GM21423 (cell line): ENCODE measurements around the gene PTPRD.

Experiments
- ATAC-seq: cut with Tn5 transposase; IDR thresholded peaks from one replicate; pipeline ENCODE4 v1.9.1; 2021; ENCODE audit warnings: mild to moderate bottlenecking, moderate library complexity; ENCODE audit not compliant: unreplicated experiment

Gene PTPRD

DNA sequence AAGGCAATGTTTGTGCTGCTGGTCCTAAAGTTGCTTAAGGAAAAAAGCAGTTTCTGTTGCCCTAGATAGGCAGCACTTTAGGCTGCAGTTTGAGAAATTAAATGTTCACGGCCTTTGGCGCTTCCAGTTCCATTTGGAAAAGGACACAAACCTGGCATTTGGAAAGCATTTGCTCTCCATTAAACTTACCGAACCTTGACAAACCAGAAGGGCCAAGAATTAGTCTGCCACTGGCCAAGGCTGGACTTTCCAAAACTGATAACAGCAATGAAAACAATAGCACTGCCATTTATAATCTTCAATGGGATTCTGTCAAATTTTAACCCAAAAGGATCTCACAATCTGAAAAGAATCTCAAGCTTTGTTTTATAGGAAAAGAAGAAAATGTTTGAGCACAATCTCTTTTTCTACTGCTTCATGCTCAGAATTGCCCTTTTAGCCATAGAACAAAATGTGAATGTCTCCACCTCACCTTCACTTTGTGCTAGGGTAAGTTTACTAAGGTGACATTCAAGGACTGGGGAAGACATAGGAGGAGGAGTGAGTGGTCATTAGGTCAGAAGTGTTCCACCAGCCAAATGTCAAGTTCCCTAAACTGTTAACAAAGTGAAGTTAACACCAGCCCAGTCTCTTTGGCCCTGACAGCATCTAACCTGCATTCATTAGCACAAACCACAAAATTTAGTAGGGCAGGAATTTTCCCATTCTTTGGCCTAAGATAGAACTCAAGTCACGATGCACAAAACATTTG, 2229.8 kb downstream of the PTPRD start:
- ATAC-seq, result no peak

- no peak for ATAC-seq
Observed at GRCh38 chr9:8382266-8382665, 2230.5 kb downstream of the PTPRD start.

- no peak for ATAC-seq
Observed at GRCh38 chr9:8381601-8382000, 2231.2 kb downstream of the PTPRD start.

DNA sequence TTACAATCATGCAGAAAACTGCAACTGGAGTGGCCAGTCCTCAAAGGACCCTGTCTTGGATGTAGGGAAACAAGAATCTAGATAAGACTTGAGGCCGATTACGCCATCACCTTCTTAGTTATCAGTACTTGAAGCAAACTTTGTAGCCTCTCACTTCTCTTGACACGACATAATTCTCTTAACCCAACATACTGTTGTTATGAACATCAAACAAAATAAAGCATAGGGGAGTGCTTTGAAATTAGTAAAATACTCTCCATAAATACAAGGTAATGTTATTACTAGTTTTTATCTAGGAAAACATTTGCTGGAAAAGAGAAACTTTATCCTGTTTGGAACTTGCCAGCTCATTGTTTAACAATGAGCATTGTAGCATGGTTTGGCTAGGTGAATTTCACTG, 2238.3 kb downstream of the PTPRD start:
- ATAC-seq, result no peak

GRCh38 chr9:8371686-8372085, 2241.1 kb downstream of the PTPRD start:
- ATAC-seq, result no peak

DNA sequence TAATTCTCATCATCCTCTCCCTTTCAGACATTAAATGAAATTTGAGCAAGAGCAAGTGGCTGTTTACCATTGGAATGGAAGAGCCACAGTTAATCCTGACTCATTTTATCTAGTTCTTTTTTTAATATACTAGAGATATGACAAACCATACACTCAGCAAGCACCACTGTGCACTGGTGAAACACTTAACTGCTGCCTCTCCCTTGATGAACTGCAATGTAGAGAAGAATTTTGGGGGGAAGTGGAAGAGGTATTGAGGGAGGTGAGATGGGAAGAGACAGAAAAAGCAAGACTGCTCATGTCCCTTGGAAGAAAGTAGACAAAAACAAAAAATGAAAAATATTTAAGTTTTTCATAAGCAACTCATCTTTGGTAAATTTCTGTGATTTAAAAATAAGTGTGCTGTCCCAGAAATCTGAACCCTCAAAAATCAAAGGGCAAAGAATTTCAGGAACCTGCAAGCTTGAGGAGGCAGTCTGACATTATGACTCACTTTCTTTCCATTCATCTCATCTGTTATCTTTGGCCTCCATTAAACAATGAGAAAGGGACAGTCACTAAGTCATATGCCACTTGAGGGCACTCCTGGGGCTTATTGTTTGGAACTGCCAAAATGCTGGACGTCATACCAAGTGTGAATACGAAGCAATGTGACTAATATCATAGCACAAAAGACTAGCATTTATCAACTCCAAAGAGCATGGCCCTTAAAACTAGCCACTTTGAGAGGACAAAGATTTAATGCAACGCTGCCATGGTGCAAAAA, 2246.5 kb downstream of the PTPRD start:
- ATAC-seq, result no peak

GRCh38 chr9:8365466-8366160, 2247.2 kb downstream of the PTPRD start:
- peak; percentile 11 for ATAC-seq

- peak; percentile 63 for ATAC-seq
Observed at GRCh38 chr9:8365029-8365428, 2247.8 kb downstream of the PTPRD start.

GRCh38 chr9:8364026-8364752, 2248.6 kb downstream of the PTPRD start:
- no peak for ATAC-seq

DNA sequence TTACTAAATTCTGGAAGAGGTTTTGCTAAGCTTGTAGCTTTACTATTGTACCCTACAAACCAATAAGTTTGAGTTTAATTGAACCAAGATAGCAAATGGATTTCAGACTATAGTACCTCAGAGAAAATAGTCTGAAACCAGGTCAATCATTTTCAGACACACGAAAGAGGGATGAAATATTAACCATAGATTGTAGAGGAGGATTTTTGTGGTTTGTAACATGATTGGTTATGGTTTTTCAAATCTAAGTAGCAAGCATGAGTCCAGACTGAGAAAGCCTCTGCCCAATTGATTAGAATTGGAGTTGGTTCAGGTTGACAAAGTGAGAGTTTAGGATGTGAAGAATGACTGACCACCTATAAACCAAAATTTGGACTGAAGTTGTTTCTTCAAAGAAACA, 2250.6 kb downstream of the PTPRD start:
- peak; percentile 68 for ATAC-seq

DNA sequence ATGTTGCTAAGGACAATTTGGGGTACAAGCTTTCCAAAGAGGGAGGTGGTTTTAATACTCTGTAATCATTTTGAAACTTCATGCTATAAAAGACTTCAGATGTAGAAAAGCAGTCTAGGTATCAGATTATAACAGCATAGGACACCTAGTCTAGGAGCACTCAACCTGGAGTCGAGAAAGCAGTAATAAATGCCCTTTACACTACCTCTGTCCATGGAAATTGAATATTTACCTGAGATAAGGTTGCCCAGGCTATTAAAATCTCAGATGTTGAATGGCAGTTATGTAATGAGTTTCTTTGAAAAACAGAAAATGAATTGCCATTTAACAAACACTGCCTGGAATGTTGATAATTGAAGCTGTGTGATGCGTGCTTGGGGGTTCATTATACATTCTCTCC, 2251.4 kb downstream of the PTPRD start:
- no peak for ATAC-seq

GRCh38 chr9:8356406-8356805, 2256.4 kb downstream of the PTPRD start:
- no peak for ATAC-seq

- ATAC-seq, result no peak
Observed at GRCh38 chr9:8351436-8351835, 2261.4 kb downstream of the PTPRD start.

DNA sequence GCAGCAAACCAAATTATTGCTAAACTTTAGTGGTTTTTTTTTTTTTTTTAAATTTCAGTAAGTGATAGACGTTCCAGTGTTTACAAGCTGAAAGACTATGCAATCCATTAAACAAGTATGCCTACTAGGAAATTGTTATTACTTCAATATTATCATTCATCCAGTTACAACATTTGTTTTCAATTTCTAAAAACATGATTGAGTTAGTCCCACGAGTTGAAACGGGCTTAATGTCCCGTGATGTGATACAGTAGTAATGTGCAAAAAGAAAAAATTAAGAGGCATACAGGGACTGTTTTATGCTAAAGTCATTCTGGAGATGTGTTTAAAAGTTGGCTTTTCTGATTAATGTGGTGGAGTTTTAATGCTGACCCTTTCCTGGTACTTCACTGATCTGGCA, 2262.9 kb downstream of the PTPRD start:
- ATAC-seq, result no peak

- ATAC-seq, result no peak
Observed at GRCh38 chr9:8349376-8349775, 2263.4 kb downstream of the PTPRD start.

- ATAC-seq, result no peak
Observed at GRCh38 chr9:8348756-8349155, 2264.0 kb downstream of the PTPRD start.

GRCh38 chr9:8346296-8346695, 2266.5 kb downstream of the PTPRD start:
- no peak for ATAC-seq

DNA sequence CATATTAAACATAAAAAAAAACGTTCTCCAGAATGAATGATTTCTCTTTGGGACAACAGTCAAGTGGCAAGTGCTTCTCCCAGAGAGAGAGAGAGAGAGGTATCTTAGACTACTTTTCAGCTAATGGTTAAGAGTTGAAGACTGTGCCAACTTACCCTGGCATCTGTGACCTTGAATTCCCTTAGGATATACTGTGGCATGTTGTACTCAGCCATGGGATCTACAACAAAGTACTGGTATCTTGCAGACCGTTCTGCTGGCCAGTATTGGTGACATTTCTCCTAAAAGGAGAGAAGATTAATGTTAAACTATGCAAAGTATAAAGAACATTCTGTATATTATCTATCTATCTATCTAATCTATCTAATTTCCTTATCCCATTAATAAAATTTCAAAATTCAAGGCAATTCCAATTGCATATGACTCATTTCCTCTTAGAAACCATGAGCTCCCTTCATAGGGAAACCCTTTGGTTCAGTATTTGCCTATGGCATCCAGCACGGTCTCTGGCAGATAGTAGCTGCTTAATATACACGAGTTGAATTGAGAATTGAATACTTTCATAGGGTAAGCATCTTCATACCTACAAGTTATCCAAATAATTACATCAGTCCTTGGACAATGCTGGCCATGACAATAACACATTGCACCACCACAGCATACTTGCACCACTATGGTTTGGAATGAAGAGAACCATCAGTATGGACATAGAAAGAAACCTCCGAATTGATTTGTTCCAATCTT, 2273.9 kb downstream of the PTPRD start:
- no peak for ATAC-seq

GRCh38 chr9:8337834-8338766, 2274.7 kb downstream of the PTPRD start:
- ATAC-seq, result no peak
